ENCODE results near the gene GSTT2B. TPM values are rescaled to one million over a fixed set of nuclear protein-coding genes. Genes with fewer than 3 reads are reported as not detected.
"Not testable (repeated sequence)": the region's sequence is repeated elsewhere in the genome, so short reads cannot be mapped to it uniquely, and the experiment has no call there.

Gene GSTT2B
- total and polyA plus RNA-seq, 2 of the 8 experiments (the other 6 are each of a cell fraction or from before 2014, with no cell fraction given) = 6.3 to 13.3 TPM

DNA sequence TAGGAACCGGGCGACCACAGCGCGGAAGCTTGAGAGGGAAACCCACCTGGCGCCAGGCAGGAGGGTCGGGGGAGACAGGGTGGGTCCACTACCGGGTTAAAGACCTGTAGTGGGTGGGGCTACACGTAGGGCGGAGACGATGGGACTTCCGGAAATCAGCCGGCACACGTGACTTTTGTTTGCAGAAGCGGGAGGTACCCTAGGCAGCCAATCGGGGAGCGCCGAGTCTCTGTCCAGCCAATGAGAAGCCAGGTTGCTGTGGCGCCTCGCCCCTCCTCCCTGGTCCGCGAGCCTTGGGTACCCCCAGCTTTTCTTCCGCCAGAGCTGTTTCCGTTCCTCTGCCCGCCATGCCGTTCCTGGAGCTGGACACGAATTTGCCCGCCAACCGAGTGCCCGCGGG, 5.6 kb upstream of the GSTT2B start, which contains the start of gene DDTL:
Gene DDTL, plus strand, starts transcription at position 321 of the 400 bp plus-strand sequence. Its CDS starts 27 bp downstream, at position 348.
- H3K56ac ChIP-seq (replicated peaks; ENCODE audit: insufficient read length, low read depth, low read length); H3K4ac ChIP-seq (replicated peaks; ENCODE audit: insufficient read length, low read depth, low read length); H3K4me2 ChIP-seq (ENCODE audit: insufficient read depth in 1 of 2, low read depth in 2 of 2, low read length in 2 of 2); H3K79me1 ChIP-seq (ENCODE audit: low read depth, low read length); H2BK12ac ChIP-seq (ENCODE audit: low read depth, low read length); H2BK120ac ChIP-seq (replicated peaks; ENCODE audit: low read depth, low read length); H3K27me3 ChIP-seq (replicated peaks in 1 of 4; ENCODE audit: control insufficient read depth in 3 of 4, extremely low read depth in 1 of 4, insufficient read depth in 3 of 4, low read length in 3 of 4); H3K4me3 ChIP-seq (ENCODE audit: extremely low read depth in 1 of 4, insufficient read depth in 2 of 4, low read depth in 3 of 4, low read length in 4 of 4); H3K9ac ChIP-seq (replicated peaks in 1 of 4; ENCODE audit: extremely low read depth in 1 of 4, low read depth in 3 of 4, low read length in 3 of 4); CTCF ChIA-PET (ENCODE audit: partially characterized antibody); H4K91ac ChIP-seq (replicated peaks; ENCODE audit: insufficient read length, low read length); H3K18ac ChIP-seq (ENCODE audit: extremely low read depth, low read length); H4K5ac ChIP-seq (ENCODE audit: insufficient read length, low read depth, low read length); H2AK5ac ChIP-seq (ENCODE audit: low read depth, low read length); H3K27ac ChIP-seq (ENCODE audit: low read depth, low read length); POLR2A ChIA-PET (ENCODE audit: partially characterized antibody); H3K23ac ChIP-seq (ENCODE audit: insufficient read length); H2AFZ ChIP-seq (ENCODE audit: low read length); H3K23me2 ChIP-seq (ENCODE audit: low read depth, low read length); DNase-seq (ENCODE audit: low read depth in 1 of 2, low spot score in 2 of 2); H2BK5ac ChIP-seq (ENCODE audit: low read depth, low read length); H3K9me3 ChIP-seq (ENCODE audit: insufficient read depth in 2 of 2, low read depth in 1 of 2, low read length in 1 of 2); H2BK20ac ChIP-seq (ENCODE audit: low read length); H3K14ac ChIP-seq (ENCODE audit: insufficient read length); H2BK15ac ChIP-seq (ENCODE audit: low read length); H3K79me2 ChIP-seq (ENCODE audit: control insufficient read depth in 1 of 2, insufficient read depth in 2 of 2, low read length in 2 of 2); H4K8ac ChIP-seq (ENCODE audit: extremely low read depth, insufficient read depth, low read length); H3K4me1 ChIP-seq (replicated peaks in 1 of 4; ENCODE audit: control insufficient read depth in 3 of 4, insufficient read depth in 4 of 4, low read length in 3 of 4): not testable (repeated sequence)
- FAIRE-seq = peak; percentile 91
- WGBS, 2 experiments (ENCODE audit: extremely low coverage in 1 of 2, insufficient coverage in 1 of 2, insufficient read length in 1 of 2, insufficient replicate concordance in 2 of 2, low coverage in 1 of 2, low lambda C conversion rate in 2 of 2, missing lambda C conversion rate in 1 of 2) = no CpG with 5 or more reads among the region's 30 CpGs
- Histone ChIP-seq H4K20me1 (replicated peaks in 1 of 2; ENCODE audit: control insufficient read depth in 1 of 2, insufficient read depth in 2 of 2, low read length in 2 of 2) (peaks cover 9 to 15% of the 10 kb centered on the region in 2 experiments), H3K36me3 (ENCODE audit: control insufficient read depth in 2 of 4, insufficient read depth in 4 of 4, low read length in 3 of 4) (peaks cover 2 to 24% (median 15%) of the 10 kb centered on the region in 4 experiments; a peak in 7 of 8 replicates)

GRCh38 chr22:23966094-23966493, 5.1 kb upstream of the GSTT2B start:
- H2AK5ac ChIP-seq (ENCODE audit: low read depth, low read length); H3K79me2 ChIP-seq (ENCODE audit: control insufficient read depth in 1 of 2, insufficient read depth in 2 of 2, low read length in 2 of 2); H3K4me3 ChIP-seq (ENCODE audit: extremely low read depth in 1 of 4, insufficient read depth in 2 of 4, low read depth in 3 of 4, low read length in 4 of 4); CTCF ChIA-PET (ENCODE audit: partially characterized antibody); H3K79me1 ChIP-seq (ENCODE audit: low read depth, low read length); POLR2A ChIA-PET (ENCODE audit: partially characterized antibody); H4K91ac ChIP-seq (replicated peaks; ENCODE audit: insufficient read length, low read length); H3K23me2 ChIP-seq (ENCODE audit: low read depth, low read length); H3K4me1 ChIP-seq (replicated peaks in 1 of 4; ENCODE audit: control insufficient read depth in 3 of 4, insufficient read depth in 4 of 4, low read length in 3 of 4); H3K56ac ChIP-seq (replicated peaks; ENCODE audit: insufficient read length, low read depth, low read length); H2BK15ac ChIP-seq (ENCODE audit: low read length); H3K9ac ChIP-seq (replicated peaks in 1 of 4; ENCODE audit: extremely low read depth in 1 of 4, low read depth in 3 of 4, low read length in 3 of 4); H2AFZ ChIP-seq (ENCODE audit: low read length); H4K8ac ChIP-seq (ENCODE audit: extremely low read depth, insufficient read depth, low read length); H3K4ac ChIP-seq (replicated peaks; ENCODE audit: insufficient read length, low read depth, low read length); H3K4me2 ChIP-seq (ENCODE audit: insufficient read depth in 1 of 2, low read depth in 2 of 2, low read length in 2 of 2); H3K27ac ChIP-seq (ENCODE audit: low read depth, low read length); H2BK12ac ChIP-seq (ENCODE audit: low read depth, low read length); DNase-seq (ENCODE audit: low read depth in 1 of 2, low spot score in 2 of 2); H2BK20ac ChIP-seq (ENCODE audit: low read length); H3K9me3 ChIP-seq (ENCODE audit: insufficient read depth in 2 of 2, low read depth in 1 of 2, low read length in 1 of 2); H3K14ac ChIP-seq (ENCODE audit: insufficient read length); FAIRE-seq; H3K27me3 ChIP-seq (replicated peaks in 1 of 4; ENCODE audit: control insufficient read depth in 3 of 4, extremely low read depth in 1 of 4, insufficient read depth in 3 of 4, low read length in 3 of 4); H2BK5ac ChIP-seq (ENCODE audit: low read depth, low read length); H3K23ac ChIP-seq (ENCODE audit: insufficient read length); H3K18ac ChIP-seq (ENCODE audit: extremely low read depth, low read length); H4K5ac ChIP-seq (ENCODE audit: insufficient read length, low read depth, low read length); H2BK120ac ChIP-seq (replicated peaks; ENCODE audit: low read depth, low read length): not testable (repeated sequence)
- H3K36me3 ChIP-seq (ENCODE audit: control insufficient read depth in 2 of 4, insufficient read depth in 4 of 4, low read length in 3 of 4) = peaks cover 0 to 20% (median 13%) of the 10 kb centered on the region in 4 experiments; a peak in 6 of 8 replicates
- WGBS, 2 experiments (ENCODE audit: extremely low coverage in 1 of 2, insufficient coverage in 1 of 2, insufficient read length in 1 of 2, insufficient replicate concordance in 2 of 2, low coverage in 1 of 2, low lambda C conversion rate in 2 of 2, missing lambda C conversion rate in 1 of 2) = no CpG with 5 or more reads among the region's 18 CpGs
- H4K20me1 ChIP-seq (replicated peaks in 1 of 2; ENCODE audit: control insufficient read depth in 1 of 2, insufficient read depth in 2 of 2, low read length in 2 of 2) = peaks cover 9 to 15% of the 10 kb centered on the region in 2 experiments
